CD4-positive, alpha-beta memory T cell (primary cell): ENCODE data around the gene HSD11B1L. TPM values are rescaled to one million over a fixed set of nuclear protein-coding genes. Genes with fewer than 3 reads are reported as not detected.
A peak's percentile ranks its signal among the peaks of the same experiment; 100 is the strongest.

Source experiments
- CTCF ChIA-PET: fragments of 350-600 bp; sonication (Branson Sonifier 250); formaldehyde crosslinking; loops from one replicate; lab custom pipeline; 2021; ENCODE audit warnings: inconsistent platforms; ENCODE audit not compliant: partially characterized antibody; lab: Charles Lee
- POLR2A ChIA-PET: fragments of 350-600 bp; sonication (Branson Sonifier 250); formaldehyde crosslinking; loops from one replicate; lab custom pipeline; 2021; ENCODE audit not compliant: partially characterized antibody; lab: Charles Lee
- DNase-seq, 5 donors: peaks; one replicate each; pipeline versions ENCODE4 v3.0.0 to v3.0.0-alpha.2; 2020 to 2022; ENCODE audit warnings: mixed read lengths in 1 of 5
- H3K27ac ChIP-seq: one replicate; pipeline ENCODE4 v1.7.0; 2013; ENCODE audit warnings: low read depth, low read length
- H3K27me3 ChIP-seq: 2 replicates; pipeline ENCODE4 v1.7.0; 2013; ENCODE audit warnings: mild to moderate bottlenecking, low read length, moderate library complexity; ENCODE audit not compliant: insufficient read depth
- H3K36me3 ChIP-seq: 2 replicates; pipeline ENCODE4 v1.7.0; 2013; ENCODE audit warnings: mild to moderate bottlenecking, low read length, moderate library complexity; ENCODE audit not compliant: insufficient read depth
- H3K4me1 ChIP-seq: 2 replicates; pipeline ENCODE4 v1.7.0; 2013; ENCODE audit warnings: mild to moderate bottlenecking, low read length, moderate library complexity; ENCODE audit not compliant: insufficient read depth
- H3K4me3 ChIP-seq, 2 donors: one replicate each; pipeline ENCODE4 v1.7.0; 2013; ENCODE audit warnings: low read length in 2 of 2, mild to moderate bottlenecking in 1 of 2
- H3K9me3 ChIP-seq, 2 donors: one replicate each; pipeline ENCODE4 v1.7.0; 2013; ENCODE audit warnings: low read length in 2 of 2, control low read depth in 1 of 2; ENCODE audit not compliant: control insufficient read depth in 1 of 2
- H3K27ac Mint-ChIP-seq, 7 donors: one replicate each; pipeline ENCODE4 v1.8.0; 2020 to 2021; ENCODE audit warnings: mixed read lengths in 7 of 7, mild to moderate bottlenecking in 6 of 7, inconsistent platforms in 3 of 7, moderate library complexity in 3 of 7
- H3K27me3 Mint-ChIP-seq, 2 donors: one replicate each; pipeline ENCODE4 v1.8.0; 2020 to 2021; ENCODE audit warnings: mixed read lengths in 2 of 2
- H3K36me3 Mint-ChIP-seq, 2 donors: one replicate each; pipeline ENCODE4 v1.8.0; 2020 to 2021; ENCODE audit warnings: mixed read lengths in 2 of 2, inconsistent platforms in 1 of 2, mild to moderate bottlenecking in 1 of 2
- H3K4me1 Mint-ChIP-seq, 4 donors: one replicate each; pipeline ENCODE4 v1.8.0; 2020 to 2021; ENCODE audit warnings: mixed read lengths in 4 of 4, mild to moderate bottlenecking in 1 of 4
- H3K4me3 Mint-ChIP-seq, 8 donors: one replicate each; pipeline ENCODE4 v1.8.0; 2020 to 2021; ENCODE audit warnings: mixed read lengths in 8 of 8, mild to moderate bottlenecking in 7 of 8, moderate library complexity in 6 of 8, inconsistent platforms in 3 of 8
- H3K9me3 Mint-ChIP-seq, 8 donors: one replicate each; pipeline ENCODE4 v1.8.0; 2020 to 2021; ENCODE audit warnings: mixed read lengths in 8 of 8, mild to moderate bottlenecking in 5 of 8, inconsistent platforms in 3 of 8, moderate library complexity in 1 of 8
- intact Hi-C: fragments of 100-400 bp; cut with micrococcal nuclease; formaldehyde crosslinking; loops from one replicate; pipeline ENCODE4 v1.15.1; 2023
- polyA plus RNA-seq, 2 donors: library from polyadenylated mRNA; unstranded; fragments of 300-500 nt; fragmentation: Illumina TruSeq; gene quantifications; one replicate each; pipeline ENCODE4 v1.2.3, GENCODE V29; 2021
- total RNA-seq, 2 experiments: library from RNA; stranded (reverse); gene quantifications; one replicate each; pipeline ENCODE4 v1.2.3, GENCODE V29; 2021

The HSD11B1L gene
- total and polyA plus RNA-seq, 4 experiments from 2014 or later, result 2.9 to 4.8 (median 3.9) TPM

DNA sequence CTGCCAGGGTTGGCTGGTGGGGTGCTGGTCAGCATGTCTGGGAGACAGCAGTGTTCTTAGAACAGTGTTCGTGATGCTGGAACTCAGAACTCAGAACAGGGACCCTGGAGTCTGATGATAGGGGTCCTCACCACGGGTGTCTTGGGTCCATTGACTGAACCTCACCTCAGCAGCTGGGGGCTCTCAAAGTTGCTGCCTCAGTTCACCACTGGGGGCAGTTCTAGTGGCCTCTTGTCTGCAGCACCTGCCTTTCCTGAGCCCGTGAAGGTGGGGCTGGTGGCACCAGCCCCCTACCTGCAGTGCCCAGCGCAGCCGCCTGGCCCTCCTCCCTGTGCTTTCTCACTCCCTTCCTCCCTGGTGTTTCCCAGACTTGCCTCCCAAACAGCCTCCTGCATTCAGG is 29.5 kb upstream of the HSD11B1L start:
- H3K27ac Mint-ChIP-seq, result peak overlapping the region in 1 of 7 donors; percentile 68
- H3K4me3 ChIP-seq, result no peak overlapping the region
- peaks cover 0 to 6% (median 2%) of the 10 kb centered on the region in 4 donors for H3K4me1 Mint-ChIP-seq
- no peak for DNase-seq
- H3K36me3 ChIP-seq, result peaks cover 79% of the 10 kb centered on the region
- peaks cover 69 to 83% of the 10 kb centered on the region in 2 donors for H3K36me3 Mint-ChIP-seq
- no peaks in the 10 kb centered on the region for H3K4me1 ChIP-seq
- H3K9me3 ChIP-seq, result no peaks in the 10 kb centered on the region
- CTCF ChIA-PET, result no interaction called here
- H3K27ac ChIP-seq, result no peak overlapping the region
- intact Hi-C loops, result no loop called here
- no peaks in the 10 kb centered on the region for H3K27me3 ChIP-seq
- no peaks in the 10 kb centered on the region for H3K27me3 Mint-ChIP-seq
- POLR2A ChIA-PET, result no interaction called here
- no peaks in the 10 kb centered on the region for H3K9me3 Mint-ChIP-seq
- no peak overlapping the region for H3K4me3 Mint-ChIP-seq

DNA sequence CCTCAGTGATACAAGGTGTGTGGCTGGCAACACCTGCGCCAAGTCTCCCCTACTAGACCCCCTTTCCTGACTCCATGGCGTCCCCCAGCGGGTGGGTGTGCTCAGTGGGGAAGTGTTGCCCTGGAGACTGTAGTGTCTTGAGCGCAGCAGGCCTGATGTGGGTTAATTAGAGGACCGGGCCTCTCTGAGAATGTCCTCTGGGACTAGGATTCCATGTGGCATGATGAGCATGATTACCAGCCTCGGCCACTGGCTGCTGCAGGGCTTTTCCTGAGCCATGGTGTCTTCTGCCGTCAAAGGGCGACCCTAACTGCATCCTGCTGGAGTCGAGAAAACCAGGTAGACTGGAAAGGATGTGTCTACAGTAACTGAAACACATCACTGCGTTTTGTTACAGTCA is 28.6 kb upstream of the HSD11B1L start:
- Mint-ChIP-seq H3K9me3 (no peaks in the 10 kb centered on the region), H3K36me3 (peaks cover 64 to 79% of the 10 kb centered on the region in 2 donors), H3K27me3 (no peaks in the 10 kb centered on the region), H3K27ac (no peak overlapping the region), H3K4me3 (no peak overlapping the region), H3K4me1 (peaks cover 0 to under 1% (median under 1%) of the 10 kb centered on the region in 4 donors)
- intact Hi-C loops, result no loop called here
- H3K4me3 ChIP-seq, result no peak overlapping the region
- H3K4me1 ChIP-seq, result no peaks in the 10 kb centered on the region
- no peaks in the 10 kb centered on the region for H3K9me3 ChIP-seq
- H3K27ac ChIP-seq, result no peak overlapping the region
- ChIA-PET CTCF (no interaction called here), POLR2A (no interaction called here)
- peaks cover 75% of the 10 kb centered on the region for H3K36me3 ChIP-seq
- H3K27me3 ChIP-seq, result no peaks in the 10 kb centered on the region
- no peak for DNase-seq

DNA sequence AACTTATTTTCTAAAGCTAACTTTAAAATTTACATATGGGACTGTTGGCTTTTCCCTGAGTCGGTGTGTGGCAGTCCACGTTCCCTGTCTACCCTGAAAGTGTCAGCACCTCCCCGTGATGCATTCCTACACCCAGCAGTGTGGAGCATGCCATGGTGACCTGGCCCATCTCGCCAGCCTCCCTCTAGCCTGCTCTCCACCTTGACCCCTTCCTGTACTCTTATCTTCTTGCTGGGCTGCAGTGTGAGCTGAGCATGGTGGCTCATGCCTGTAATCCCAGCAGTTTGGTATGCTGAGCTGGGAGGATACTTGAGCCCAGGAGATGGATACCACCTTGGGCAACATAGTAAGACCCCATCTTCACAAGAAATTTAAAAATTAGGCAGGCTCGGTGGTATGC is 25.9 kb upstream of the HSD11B1L start:
- H3K27me3 ChIP-seq, result no peaks in the 10 kb centered on the region
- no peaks in the 10 kb centered on the region for H3K4me1 ChIP-seq
- no peaks in the 10 kb centered on the region for H3K9me3 Mint-ChIP-seq
- peaks cover 0 to 1% (median 0%) of the 10 kb centered on the region in 4 donors for H3K4me1 Mint-ChIP-seq
- POLR2A ChIA-PET, result no interaction called here
- no peak overlapping the region for H3K4me3 Mint-ChIP-seq
- H3K36me3 Mint-ChIP-seq, result peaks cover 53 to 71% of the 10 kb centered on the region in 2 donors
- intact Hi-C loops, result no loop called here
- H3K9me3 ChIP-seq, result no peaks in the 10 kb centered on the region
- H3K36me3 ChIP-seq, result peaks cover 71% of the 10 kb centered on the region
- CTCF ChIA-PET, result no interaction called here
- DNase-seq, result no peak
- no peaks in the 10 kb centered on the region for H3K27me3 Mint-ChIP-seq
- no peak overlapping the region for H3K4me3 ChIP-seq
- no peak overlapping the region for H3K27ac Mint-ChIP-seq
- no peak overlapping the region for H3K27ac ChIP-seq

DNA sequence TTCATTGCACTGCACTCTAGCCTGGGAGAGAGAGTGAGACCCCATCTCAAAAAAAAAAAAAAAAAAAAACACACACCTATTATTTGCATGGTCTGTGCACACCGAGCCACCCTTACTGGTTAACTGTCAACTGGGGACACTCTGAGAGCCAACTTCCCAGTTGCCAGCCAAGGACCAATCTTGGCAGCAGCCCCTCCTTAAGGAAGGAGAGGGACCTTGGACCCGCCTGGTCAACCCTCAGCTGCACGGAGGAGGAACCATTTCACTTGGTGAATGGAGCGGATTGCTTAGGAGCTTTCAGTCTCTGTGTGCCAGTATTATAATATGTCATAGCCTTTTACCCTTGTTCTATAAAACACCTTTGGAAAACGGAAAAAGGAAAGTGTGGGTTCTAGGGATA is 25.4 kb upstream of the HSD11B1L start:
- Mint-ChIP-seq H3K27ac (peak overlapping the region in 1 of 7 donors; percentile 42), H3K4me1 (peaks cover 0 to 1% (median 0%) of the 10 kb centered on the region in 4 donors), H3K27me3 (no peaks in the 10 kb centered on the region), H3K9me3 (no peaks in the 10 kb centered on the region), H3K4me3 (no peak overlapping the region), H3K36me3 (peaks cover 50 to 72% of the 10 kb centered on the region in 2 donors)
- DNase-seq, result no peak
- no peak overlapping the region for H3K4me3 ChIP-seq
- H3K36me3 ChIP-seq, result peaks cover 72% of the 10 kb centered on the region
- H3K27me3 ChIP-seq, result no peaks in the 10 kb centered on the region
- intact Hi-C loops, result no loop called here
- H3K27ac ChIP-seq, result no peak overlapping the region
- no peaks in the 10 kb centered on the region for H3K4me1 ChIP-seq
- no peaks in the 10 kb centered on the region for H3K9me3 ChIP-seq
- POLR2A ChIA-PET, result no interaction called here
- CTCF ChIA-PET, result no interaction called here

DNA sequence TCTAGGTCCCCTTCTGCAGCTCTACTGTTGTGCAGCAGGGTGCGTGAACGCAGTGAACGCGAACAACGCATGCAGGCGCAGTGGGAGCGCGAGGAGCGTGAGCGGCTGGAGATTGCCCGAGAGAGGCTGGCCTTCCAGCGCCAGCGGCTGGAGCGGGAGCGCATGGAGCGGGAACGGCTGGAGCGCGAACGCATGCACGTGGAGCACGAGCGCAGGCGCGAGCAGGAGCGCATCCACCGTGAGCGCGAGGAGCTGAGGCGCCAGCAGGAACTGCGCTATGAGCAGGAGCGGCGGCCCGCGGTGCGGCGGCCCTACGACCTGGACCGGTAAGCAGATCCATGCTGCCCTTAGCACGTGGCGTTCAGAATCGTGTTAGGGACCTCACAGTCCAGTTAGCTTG is 19.3 kb upstream of the HSD11B1L start:
- DNase-seq, result no peak
- Histone ChIP-seq H3K4me3 (no peak overlapping the region), H3K36me3 (peaks cover 72% of the 10 kb centered on the region), H3K27me3 (no peaks in the 10 kb centered on the region), H3K27ac (no peak overlapping the region), H3K4me1 (no peaks in the 10 kb centered on the region), H3K9me3 (no peaks in the 10 kb centered on the region)
- H3K4me3 Mint-ChIP-seq, result no peak overlapping the region
- intact Hi-C loops, result no loop called here
- H3K36me3 Mint-ChIP-seq, result peaks cover 44 to 69% of the 10 kb centered on the region in 2 donors
- peaks cover 0 to 4% (median under 1%) of the 10 kb centered on the region in 4 donors for H3K4me1 Mint-ChIP-seq
- H3K27ac Mint-ChIP-seq, result no peak overlapping the region
- no peaks in the 10 kb centered on the region for H3K27me3 Mint-ChIP-seq
- POLR2A ChIA-PET, result no interaction called here
- H3K9me3 Mint-ChIP-seq, result no peaks in the 10 kb centered on the region
- CTCF ChIA-PET, result no interaction called here

DNA sequence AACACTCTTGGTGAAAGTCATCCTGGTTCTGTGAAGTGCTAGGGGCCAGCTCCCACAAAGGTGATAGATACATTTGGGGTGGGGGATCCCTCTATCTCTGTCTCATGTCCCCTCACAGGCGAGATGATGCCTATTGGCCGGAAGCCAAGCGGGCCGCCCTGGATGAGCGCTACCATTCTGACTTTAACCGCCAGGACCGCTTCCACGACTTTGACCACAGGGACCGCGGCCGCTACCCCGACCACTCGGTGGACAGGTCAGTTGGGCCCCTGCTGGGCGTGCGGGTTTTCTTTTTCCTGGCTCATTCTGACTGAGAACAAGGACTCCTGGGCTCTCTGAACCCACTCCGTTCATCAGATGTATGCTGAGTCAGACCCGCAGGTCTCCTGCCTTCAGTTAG is 16.9 kb upstream of the HSD11B1L start:
- ChIA-PET CTCF (no interaction called here), POLR2A (interaction anchor here (1.7 kb wide), 1 partner anchor 16 kb away, joined by 4 read pairs; no protein-coding TSS in a partner anchor)
- H3K4me1 Mint-ChIP-seq, result peaks cover 0 to 4% (median 0%) of the 10 kb centered on the region in 4 donors
- no peaks in the 10 kb centered on the region for H3K27me3 Mint-ChIP-seq
- no peaks in the 10 kb centered on the region for H3K27me3 ChIP-seq
- no peaks in the 10 kb centered on the region for H3K9me3 Mint-ChIP-seq
- no peak overlapping the region for H3K4me3 Mint-ChIP-seq
- H3K4me1 ChIP-seq, result no peaks in the 10 kb centered on the region
- H3K27ac ChIP-seq, result no peak overlapping the region
- no peaks in the 10 kb centered on the region for H3K9me3 ChIP-seq
- DNase-seq, result no peak
- peaks cover 49 to 76% of the 10 kb centered on the region in 2 donors for H3K36me3 Mint-ChIP-seq
- intact Hi-C loops, result no loop called here
- H3K27ac Mint-ChIP-seq, result no peak overlapping the region
- H3K36me3 ChIP-seq, result peaks cover 77% of the 10 kb centered on the region
- no peak overlapping the region for H3K4me3 ChIP-seq

DNA sequence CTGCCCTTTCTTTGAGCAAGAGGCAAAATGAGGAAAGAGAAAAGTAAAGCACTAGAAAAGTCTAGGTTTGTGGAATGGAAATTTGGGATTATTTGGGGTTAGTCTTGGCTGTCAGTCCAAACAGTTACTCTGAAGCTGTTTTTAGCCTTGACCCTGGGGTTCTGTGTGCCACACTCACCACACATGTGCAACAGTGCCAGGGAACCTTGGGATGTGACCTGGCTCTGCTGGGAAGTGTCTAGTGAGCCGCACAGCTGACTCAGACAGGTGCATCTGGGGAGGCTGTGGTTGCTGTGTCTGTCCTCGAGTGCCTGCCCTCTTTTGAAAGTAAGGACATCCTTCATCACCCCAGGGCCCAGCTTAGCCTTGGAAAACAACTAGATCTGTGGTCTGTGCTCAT is 16.3 kb upstream of the HSD11B1L start:
- H3K27ac Mint-ChIP-seq, result peak overlapping the region in 2 of 7 donors; percentile 42 to 61
- H3K4me1 Mint-ChIP-seq, result peaks cover 0 to 4% (median 0%) of the 10 kb centered on the region in 4 donors
- no peaks in the 10 kb centered on the region for H3K27me3 Mint-ChIP-seq
- ChIA-PET CTCF (no interaction called here), POLR2A (interaction anchor here (1.7 kb wide), 1 partner anchor 15 kb away, joined by 4 read pairs; no protein-coding TSS in a partner anchor)
- H3K9me3 Mint-ChIP-seq, result no peaks in the 10 kb centered on the region
- no peaks in the 10 kb centered on the region for H3K4me1 ChIP-seq
- H3K4me3 ChIP-seq, result no peak overlapping the region
- H3K36me3 Mint-ChIP-seq, result peaks cover 49 to 76% of the 10 kb centered on the region in 2 donors
- no peaks in the 10 kb centered on the region for H3K27me3 ChIP-seq
- intact Hi-C loops, result no loop called here
- no peak overlapping the region for H3K4me3 Mint-ChIP-seq
- no peaks in the 10 kb centered on the region for H3K9me3 ChIP-seq
- peaks cover 82% of the 10 kb centered on the region for H3K36me3 ChIP-seq
- no peak for DNase-seq
- H3K27ac ChIP-seq, result no peak overlapping the region
